ENCODE results near the gene EBP. TPM values are rescaled to one million over a fixed set of nuclear protein-coding genes. Genes with fewer than 3 reads are reported as not detected.

Gene EBP
- total and polyA plus RNA-seq, 2 of the 8 experiments (the other 6 are each of a cell fraction or from before 2014, with no cell fraction given) = 143 to 286 TPM

DNA sequence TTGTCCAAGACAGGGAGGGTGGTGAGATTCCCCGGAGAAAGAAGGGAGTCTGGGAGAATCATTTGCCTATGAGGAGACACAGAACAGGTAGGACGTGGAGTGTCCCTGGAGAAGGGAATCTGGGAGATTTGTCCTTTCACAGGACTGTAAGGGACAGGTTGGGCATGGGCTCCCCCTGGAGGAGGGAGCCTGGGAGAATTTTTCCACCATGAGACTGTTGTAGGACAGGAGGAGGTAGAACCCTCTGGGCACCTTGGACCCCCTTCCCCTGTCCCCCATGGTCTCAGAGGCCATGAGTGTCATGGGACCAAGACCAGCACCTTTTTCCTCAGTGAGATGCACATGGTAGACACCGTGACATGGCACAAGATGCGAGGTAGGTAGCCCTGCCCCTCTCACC is 10.0 kb upstream of the EBP start (continued):
- TF ChIP-seq, protein P1, sequence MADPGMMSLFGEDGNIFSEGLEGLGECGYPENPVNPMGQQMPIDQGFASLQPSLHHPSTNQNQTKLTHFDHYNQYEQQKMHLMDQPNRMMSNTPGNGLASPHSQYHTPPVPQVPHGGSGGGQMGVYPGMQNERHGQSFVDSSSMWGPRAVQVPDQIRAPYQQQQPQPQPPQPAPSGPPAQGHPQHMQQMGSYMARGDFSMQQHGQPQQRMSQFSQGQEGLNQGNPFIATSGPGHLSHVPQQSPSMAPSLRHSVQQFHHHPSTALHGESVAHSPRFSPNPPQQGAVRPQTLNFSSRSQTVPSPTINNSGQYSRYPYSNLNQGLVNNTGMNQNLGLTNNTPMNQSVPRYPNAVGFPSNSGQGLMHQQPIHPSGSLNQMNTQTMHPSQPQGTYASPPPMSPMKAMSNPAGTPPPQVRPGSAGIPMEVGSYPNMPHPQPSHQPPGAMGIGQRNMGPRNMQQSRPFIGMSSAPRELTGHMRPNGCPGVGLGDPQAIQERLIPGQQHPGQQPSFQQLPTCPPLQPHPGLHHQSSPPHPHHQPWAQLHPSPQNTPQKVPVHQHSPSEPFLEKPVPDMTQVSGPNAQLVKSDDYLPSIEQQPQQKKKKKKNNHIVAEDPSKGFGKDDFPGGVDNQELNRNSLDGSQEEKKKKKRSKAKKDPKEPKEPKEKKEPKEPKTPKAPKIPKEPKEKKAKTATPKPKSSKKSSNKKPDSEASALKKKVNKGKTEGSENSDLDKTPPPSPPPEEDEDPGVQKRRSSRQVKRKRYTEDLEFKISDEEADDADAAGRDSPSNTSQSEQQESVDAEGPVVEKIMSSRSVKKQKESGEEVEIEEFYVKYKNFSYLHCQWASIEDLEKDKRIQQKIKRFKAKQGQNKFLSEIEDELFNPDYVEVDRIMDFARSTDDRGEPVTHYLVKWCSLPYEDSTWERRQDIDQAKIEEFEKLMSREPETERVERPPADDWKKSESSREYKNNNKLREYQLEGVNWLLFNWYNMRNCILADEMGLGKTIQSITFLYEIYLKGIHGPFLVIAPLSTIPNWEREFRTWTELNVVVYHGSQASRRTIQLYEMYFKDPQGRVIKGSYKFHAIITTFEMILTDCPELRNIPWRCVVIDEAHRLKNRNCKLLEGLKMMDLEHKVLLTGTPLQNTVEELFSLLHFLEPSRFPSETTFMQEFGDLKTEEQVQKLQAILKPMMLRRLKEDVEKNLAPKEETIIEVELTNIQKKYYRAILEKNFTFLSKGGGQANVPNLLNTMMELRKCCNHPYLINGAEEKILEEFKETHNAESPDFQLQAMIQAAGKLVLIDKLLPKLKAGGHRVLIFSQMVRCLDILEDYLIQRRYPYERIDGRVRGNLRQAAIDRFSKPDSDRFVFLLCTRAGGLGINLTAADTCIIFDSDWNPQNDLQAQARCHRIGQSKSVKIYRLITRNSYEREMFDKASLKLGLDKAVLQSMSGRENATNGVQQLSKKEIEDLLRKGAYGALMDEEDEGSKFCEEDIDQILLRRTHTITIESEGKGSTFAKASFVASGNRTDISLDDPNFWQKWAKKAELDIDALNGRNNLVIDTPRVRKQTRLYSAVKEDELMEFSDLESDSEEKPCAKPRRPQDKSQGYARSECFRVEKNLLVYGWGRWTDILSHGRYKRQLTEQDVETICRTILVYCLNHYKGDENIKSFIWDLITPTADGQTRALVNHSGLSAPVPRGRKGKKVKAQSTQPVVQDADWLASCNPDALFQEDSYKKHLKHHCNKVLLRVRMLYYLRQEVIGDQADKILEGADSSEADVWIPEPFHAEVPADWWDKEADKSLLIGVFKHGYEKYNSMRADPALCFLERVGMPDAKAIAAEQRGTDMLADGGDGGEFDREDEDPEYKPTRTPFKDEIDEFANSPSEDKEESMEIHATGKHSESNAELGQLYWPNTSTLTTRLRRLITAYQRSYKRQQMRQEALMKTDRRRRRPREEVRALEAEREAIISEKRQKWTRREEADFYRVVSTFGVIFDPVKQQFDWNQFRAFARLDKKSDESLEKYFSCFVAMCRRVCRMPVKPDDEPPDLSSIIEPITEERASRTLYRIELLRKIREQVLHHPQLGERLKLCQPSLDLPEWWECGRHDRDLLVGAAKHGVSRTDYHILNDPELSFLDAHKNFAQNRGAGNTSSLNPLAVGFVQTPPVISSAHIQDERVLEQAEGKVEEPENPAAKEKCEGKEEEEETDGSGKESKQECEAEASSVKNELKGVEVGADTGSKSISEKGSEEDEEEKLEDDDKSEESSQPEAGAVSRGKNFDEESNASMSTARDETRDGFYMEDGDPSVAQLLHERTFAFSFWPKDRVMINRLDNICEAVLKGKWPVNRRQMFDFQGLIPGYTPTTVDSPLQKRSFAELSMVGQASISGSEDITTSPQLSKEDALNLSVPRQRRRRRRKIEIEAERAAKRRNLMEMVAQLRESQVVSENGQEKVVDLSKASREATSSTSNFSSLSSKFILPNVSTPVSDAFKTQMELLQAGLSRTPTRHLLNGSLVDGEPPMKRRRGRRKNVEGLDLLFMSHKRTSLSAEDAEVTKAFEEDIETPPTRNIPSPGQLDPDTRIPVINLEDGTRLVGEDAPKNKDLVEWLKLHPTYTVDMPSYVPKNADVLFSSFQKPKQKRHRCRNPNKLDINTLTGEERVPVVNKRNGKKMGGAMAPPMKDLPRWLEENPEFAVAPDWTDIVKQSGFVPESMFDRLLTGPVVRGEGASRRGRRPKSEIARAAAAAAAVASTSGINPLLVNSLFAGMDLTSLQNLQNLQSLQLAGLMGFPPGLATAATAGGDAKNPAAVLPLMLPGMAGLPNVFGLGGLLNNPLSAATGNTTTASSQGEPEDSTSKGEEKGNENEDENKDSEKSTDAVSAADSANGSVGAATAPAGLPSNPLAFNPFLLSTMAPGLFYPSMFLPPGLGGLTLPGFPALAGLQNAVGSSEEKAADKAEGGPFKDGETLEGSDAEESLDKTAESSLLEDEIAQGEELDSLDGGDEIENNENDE (IDR thresholded peaks at IDR 0.05; ENCODE audit: insufficient replicate concordance, low read length) = no peak
